GM18505 (cell line): ENCODE measurements around the gene HDAC6.
"Not testable (repeated sequence)": the region's sequence is repeated elsewhere in the genome, so short reads cannot be mapped to it uniquely, and the experiment has no call there.

ENCODE experiments used
- ATAC-seq: cut with Tn5 transposase; IDR thresholded peaks from one replicate; pipeline ENCODE4 v1.9.1; 2021; ENCODE audit not compliant: unreplicated experiment
- POLR2A ChIP-seq: IDR thresholded peaks from 4 replicates; pipeline ENCODE4 v1.6.1; 2011; ENCODE audit warnings: borderline replicate concordance; ENCODE audit not compliant: insufficient read depth, insufficient read length; ENCODE audit errors: extremely low read depth

HDAC6 gene

GRCh38 chrX:48794911-48795515, 6.9 kb upstream of the HDAC6 start:
- no peak for TF ChIP-seq POLR2A
- no peak for ATAC-seq

DNA sequence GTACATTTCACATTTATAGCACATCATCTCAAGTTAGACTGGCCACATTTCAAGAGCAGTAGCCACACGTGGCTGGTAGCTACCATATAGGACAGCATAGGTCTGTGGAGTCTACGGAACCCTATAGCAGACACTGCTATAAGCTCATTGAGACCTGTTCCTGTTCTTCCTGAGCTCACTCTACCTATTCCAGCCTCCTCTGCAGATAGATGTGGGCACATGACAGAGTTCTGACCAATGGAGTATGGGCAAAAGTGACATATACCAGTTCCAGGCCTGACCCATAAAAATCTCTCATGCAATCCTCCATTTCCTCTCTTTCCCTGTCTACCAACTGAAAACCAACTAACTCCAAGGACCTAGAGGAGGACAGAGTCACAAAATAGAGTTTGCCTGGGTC, 3.5 kb upstream of the HDAC6 start:
- no peak for ATAC-seq
- no peak for TF ChIP-seq POLR2A

DNA sequence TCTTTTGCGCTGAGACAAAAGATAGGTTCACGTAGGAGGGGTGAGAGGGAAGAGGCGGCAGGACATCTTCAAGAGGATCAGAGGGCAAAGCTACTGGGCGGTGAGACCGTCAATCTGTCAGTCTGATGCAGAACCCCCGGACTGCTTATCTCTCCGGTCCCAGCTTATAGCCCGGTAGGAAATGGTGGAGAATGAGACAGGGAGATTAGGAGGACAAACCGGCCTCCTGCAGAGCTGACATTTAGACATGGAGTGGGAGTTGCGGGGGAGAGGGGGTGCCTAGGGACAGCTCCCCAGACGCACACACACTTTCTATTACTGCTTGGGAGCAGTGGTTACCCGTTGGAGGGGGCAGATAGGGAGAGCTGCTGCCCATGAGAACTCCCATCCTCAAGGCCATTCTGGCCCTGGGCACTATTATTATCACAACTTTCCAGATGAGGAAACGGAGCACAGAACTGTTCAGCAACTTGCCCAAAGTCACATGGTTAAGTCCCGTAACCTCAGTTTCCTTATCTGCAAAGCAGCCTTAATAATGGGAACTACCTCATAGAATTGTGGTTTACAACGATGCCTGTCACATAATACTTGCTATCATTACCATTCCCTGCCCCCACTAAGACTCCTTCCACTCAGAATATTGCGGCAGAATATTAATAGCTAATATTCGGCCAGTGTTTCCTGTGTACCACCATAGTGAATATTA, 1.1 kb upstream of the HDAC6 start:
- ATAC-seq, result no peak
- no peak for TF ChIP-seq POLR2A

GRCh38 chrX:48802089-48802904, 430 bp downstream of the HDAC6 start:
- peak; percentile 35 for ATAC-seq
- peak; percentile 68 for TF ChIP-seq POLR2A

GRCh38 chrX:48802905-48803200, 986 bp downstream of the HDAC6 start:
- ATAC-seq, result no peak
- no peak for TF ChIP-seq POLR2A

- no peak for TF ChIP-seq POLR2A
These were observed 4.2 kb downstream of the HDAC6 start for GRCh38 chrX:48806081-48806480.

DNA sequence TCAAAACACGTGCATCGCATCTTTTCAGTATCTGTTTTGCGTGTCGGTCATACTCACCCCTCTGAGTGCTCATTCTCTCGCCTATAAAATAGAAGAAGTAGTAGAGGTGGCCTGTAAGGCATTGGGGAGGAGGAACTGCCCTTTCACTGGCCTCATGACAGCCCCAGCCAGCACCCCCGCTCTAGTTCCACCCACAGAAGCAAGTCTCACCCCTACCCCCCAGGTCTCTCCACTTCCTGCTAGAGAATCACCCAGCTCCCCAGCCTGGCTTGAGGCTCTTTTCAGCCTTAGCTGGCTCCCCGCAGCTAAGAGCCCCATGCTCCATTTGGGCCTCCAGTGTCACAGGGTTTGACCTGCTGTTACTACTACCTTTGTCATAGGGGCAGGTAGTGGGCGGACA, 11.8 kb downstream of the HDAC6 start:
- no peak for TF ChIP-seq POLR2A
- no peak for ATAC-seq

More at GRCh38 chrX:48806081-48806480, 4.2 kb downstream of the HDAC6 start:
- ATAC-seq, result no peak

DNA sequence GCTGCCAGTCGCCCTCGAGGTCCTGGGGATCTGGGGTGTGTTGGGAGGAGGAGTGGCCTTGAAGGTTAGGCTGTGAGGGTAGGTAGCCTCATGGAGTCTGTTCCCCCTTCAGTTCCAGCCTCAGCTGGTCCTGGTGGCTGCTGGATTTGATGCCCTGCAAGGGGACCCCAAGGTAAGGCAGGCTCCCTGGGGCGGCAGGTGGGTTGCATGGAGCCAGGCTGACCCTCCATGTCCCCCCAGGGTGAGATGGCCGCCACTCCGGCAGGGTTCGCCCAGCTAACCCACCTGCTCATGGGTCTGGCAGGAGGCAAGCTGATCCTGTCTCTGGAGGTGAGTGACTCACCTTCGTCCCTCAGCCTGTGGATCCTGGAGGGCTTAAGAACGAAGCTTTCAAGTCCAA, 12.9 kb downstream of the HDAC6 start:
- no peak for ATAC-seq
- TF ChIP-seq POLR2A, result no peak

- TF ChIP-seq POLR2A, result no peak
- no peak for ATAC-seq
These were observed 13.4 kb downstream of the HDAC6 start for GRCh38 chrX:48815266-48815665.

DNA sequence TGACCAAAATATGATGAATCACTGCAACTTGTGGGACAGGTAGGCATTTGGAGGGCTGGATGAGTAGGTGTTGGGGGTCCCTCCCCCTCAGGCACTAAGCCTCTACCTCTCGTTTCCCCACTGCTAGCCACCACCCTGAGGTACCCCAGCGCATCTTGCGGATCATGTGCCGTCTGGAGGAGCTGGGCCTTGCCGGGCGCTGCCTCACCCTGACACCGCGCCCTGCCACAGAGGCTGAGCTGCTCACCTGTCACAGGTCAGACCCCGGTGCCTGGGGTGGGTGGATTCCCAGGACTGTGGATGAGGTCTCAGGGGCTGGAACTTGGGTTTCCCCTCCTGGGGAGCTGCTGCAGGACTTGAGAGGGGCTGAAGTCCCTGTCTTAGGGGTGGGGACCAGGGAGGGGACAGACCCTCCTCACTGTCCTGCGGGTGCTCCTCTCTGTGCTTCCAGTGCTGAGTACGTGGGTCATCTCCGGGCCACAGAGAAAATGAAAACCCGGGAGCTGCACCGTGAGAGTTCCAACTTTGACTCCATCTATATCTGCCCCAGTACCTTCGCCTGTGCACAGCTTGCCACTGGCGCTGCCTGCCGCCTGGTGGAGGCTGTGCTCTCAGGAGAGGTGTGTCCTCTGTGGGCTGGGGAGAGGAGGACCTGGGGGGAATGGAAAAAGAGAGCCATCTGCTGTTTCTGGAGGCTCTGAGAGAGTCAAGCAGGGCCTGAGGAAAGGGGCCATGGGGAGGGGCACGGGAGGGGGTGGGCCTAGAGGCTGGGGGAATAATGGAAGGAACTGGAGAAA, 14.3 kb downstream of the HDAC6 start:
- TF ChIP-seq POLR2A, result no peak
- no peak for ATAC-seq

GRCh38 chrX:48818098-48818497, 16.2 kb downstream of the HDAC6 start:
- no peak for TF ChIP-seq POLR2A

DNA sequence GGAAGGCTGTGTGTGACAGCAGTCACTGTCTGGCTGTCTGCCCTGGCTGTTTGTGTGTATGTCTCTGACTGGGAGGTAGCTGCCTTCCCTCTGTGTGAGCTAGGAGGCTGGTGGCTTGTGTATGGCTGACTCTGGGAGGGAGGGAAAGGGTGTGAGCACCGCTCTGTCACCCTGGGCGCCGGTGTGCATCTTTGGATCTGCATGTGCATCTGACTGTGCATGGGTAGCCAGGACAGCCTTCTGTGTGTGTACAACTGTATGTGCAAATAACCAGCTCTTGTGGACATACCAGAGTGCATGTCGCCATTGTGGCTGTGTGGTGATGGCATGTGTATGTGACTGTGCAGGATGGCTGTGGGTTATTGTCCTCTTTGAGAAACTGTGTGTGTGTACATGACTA, 17.0 kb downstream of the HDAC6 start:
- no peak for TF ChIP-seq POLR2A
- no peak for ATAC-seq

More at GRCh38 chrX:48818098-48818497, 16.2 kb downstream of the HDAC6 start:
- no peak for ATAC-seq

- not testable (repeated sequence) for ATAC-seq
These were observed 17.5 kb downstream of the HDAC6 start for GRCh38 chrX:48819394-48819793.
